HEK293T (cell line): ENCODE data around the gene CUL9.
"Not testable (repeated sequence)": the region's sequence is repeated elsewhere in the genome, so short reads cannot be mapped to it uniquely, and the experiment has no call there.

Experiments
- CTCF ChIA-PET: fragments of 350-600 bp; formaldehyde crosslinking; extraction: SDS; loops from one replicate; lab custom pipeline; 2021; ENCODE audit warnings: antibody characterized with exemption, inconsistent platforms; lab: Yijun Ruan, JAX
- POLR2A ChIA-PET: fragments of 350-600 bp; formaldehyde crosslinking; extraction: SDS; loops from one replicate; lab custom pipeline; 2020; ENCODE audit warnings: antibody characterized with exemption, inconsistent platforms; lab: Yijun Ruan, JAX
- DNase-seq: peaks from one replicate; pipeline ENCODE4 v3.0.0; 2012; ENCODE audit warnings: mixed read lengths; ENCODE audit errors: extremely low spot score
- ARNT ChIP-seq: fragments of 450-650 bp; IDR thresholded peaks from 2 replicates; pipeline ENCODE4 v1.6.1; 2017; ENCODE audit warnings: mild to moderate bottlenecking
- BHLHE40 ChIP-seq: fragments of 450-650 bp; IDR thresholded peaks from 2 replicates; pipeline ENCODE4 v1.6.1; 2016; ENCODE audit warnings: mild to moderate bottlenecking, moderate library complexity, borderline replicate concordance
- CTBP1 ChIP-seq: fragments of 450-650 bp; IDR thresholded peaks from 2 replicates; pipeline ENCODE4 v1.6.1; 2016; ENCODE audit warnings: borderline replicate concordance
- ELF4 ChIP-seq: fragments of 450-650 bp; IDR thresholded peaks from 2 replicates; pipeline ENCODE4 v1.6.1; 2017; ENCODE audit warnings: antibody characterized with exemption
- FOXA1 ChIP-seq: fragments of 450-650 bp; IDR thresholded peaks from 2 replicates; pipeline ENCODE4 v1.6.1; 2016; ENCODE audit warnings: mild to moderate bottlenecking
- FOXK2 ChIP-seq: fragments of 450-650 bp; IDR thresholded peaks from 2 replicates; pipeline ENCODE4 v1.6.1; 2016; ENCODE audit warnings: mild to moderate bottlenecking
- FOXM1 ChIP-seq: fragments of 450-650 bp; IDR thresholded peaks from 2 replicates; pipeline ENCODE4 v1.6.1; 2017; ENCODE audit warnings: mild to moderate bottlenecking, borderline replicate concordance
- HDGF ChIP-seq: fragments of 450-650 bp; IDR thresholded peaks from 2 replicates; pipeline ENCODE4 v1.6.1; 2017; ENCODE audit warnings: antibody characterized with exemption, borderline replicate concordance
- L3MBTL2 ChIP-seq: fragments of 450-650 bp; conservative IDR thresholded peaks from 2 replicates; pipeline ENCODE4 v1.6.1; 2016; ENCODE audit warnings: mild to moderate bottlenecking
- LEF1 ChIP-seq: fragments of 450-650 bp; IDR thresholded peaks from 2 replicates; pipeline ENCODE4 v1.6.1; 2017; ENCODE audit warnings: mild to moderate bottlenecking, borderline replicate concordance
- NFRKB ChIP-seq: fragments of 450-650 bp; IDR thresholded peaks from 2 replicates; pipeline ENCODE4 v1.6.1; 2016; ENCODE audit warnings: mild to moderate bottlenecking, moderate library complexity
- SP1 ChIP-seq: fragments of 450-650 bp; IDR thresholded peaks from 2 replicates; pipeline ENCODE4 v1.6.1; 2017
- SUZ12 ChIP-seq: fragments of 450-650 bp; IDR thresholded peaks from 2 replicates; pipeline ENCODE4 v1.6.1; 2016; ENCODE audit warnings: mild to moderate bottlenecking
- TARDBP ChIP-seq: fragments of 450-650 bp; IDR thresholded peaks from 2 replicates; pipeline ENCODE4 v1.6.1; 2016
- ZNF384 ChIP-seq: fragments of 450-650 bp; IDR thresholded peaks from 2 replicates; pipeline ENCODE4 v1.6.1; 2016
- TF ChIP-seq, protein P1 (sequence below): fragments of 450-650 bp; IDR thresholded peaks from 2 replicates; pipeline ENCODE4 v1.6.1; 2016

CUL9 gene

DNA sequence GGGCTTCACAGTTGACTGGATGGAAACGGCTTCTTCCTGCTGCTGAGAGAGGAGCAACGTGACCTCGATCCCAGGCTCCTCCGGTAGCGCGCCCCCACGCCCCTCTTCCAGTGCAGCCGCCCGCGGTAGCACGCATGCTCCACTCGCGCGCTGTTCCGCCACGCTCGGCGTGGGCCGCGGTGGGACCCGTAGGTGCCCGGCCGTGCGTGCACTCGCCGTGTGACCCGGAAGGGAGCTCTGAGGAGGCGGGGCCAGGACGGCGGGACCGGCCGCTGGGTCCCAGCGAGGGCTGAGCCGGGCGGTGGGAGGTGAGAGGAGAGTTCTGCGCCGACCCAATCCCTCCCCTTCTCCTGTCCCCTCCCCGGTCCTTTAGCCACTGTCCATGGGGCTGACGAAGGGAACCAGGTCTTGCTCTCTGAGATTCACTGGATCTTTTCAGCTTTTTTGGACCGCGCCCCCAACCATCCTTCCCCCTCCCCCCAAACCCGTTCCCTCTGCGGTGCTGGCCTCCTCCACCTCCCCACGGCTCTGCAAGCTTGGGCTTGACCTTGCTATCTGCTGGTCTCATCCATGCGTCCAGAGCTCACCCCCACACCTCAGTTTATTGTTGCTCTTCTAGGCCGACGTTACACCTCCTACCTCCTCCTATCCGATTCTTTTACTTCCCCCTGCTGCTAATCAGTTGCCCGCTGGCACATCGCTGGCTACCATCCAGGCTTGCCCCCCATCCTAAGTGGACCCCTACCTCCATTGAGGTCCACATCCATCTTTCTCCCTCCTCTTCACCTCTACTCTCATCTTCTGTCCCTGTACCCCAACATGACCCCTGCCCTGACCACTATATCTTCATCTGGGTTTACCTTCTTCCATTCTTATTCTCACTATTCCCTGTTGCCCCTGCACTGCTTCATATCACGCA is at the start of gene CUL9:
TSS of gene CUL9 (plus strand) at position 255 of the 919 bp plus-strand sequence. CDS start 2,115 bp downstream, outside the sequence.
- DNase-seq = peak; percentile 66
- TF ChIP-seq CTBP1 = no peak
- peak; percentile 53 for TF ChIP-seq ELF4
- TF ChIP-seq FOXK2 = no peak
- no peak for TF ChIP-seq LEF1
- 0 out of 2 replicates have a peak, but pooled peaks have one; percentile 45 for TF ChIP-seq L3MBTL2
- TF ChIP-seq NFRKB = no peak
- no peak for TF ChIP-seq ZNF384
- TF ChIP-seq FOXA1 = no peak
- no peak for TF ChIP-seq ARNT
- TF ChIP-seq TARDBP = peak; percentile 82
- TF ChIP-seq SUZ12 = no peak
- no peak for TF ChIP-seq BHLHE40
- TF ChIP-seq SP1 = no peak
- TF ChIP-seq, protein P1, sequence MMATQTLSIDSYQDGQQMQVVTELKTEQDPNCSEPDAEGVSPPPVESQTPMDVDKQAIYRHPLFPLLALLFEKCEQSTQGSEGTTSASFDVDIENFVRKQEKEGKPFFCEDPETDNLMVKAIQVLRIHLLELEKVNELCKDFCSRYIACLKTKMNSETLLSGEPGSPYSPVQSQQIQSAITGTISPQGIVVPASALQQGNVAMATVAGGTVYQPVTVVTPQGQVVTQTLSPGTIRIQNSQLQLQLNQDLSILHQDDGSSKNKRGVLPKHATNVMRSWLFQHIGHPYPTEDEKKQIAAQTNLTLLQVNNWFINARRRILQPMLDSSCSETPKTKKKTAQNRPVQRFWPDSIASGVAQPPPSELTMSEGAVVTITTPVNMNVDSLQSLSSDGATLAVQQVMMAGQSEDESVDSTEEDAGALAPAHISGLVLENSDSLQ = no peak
- TF ChIP-seq HDGF = no peak
- no peak for TF ChIP-seq FOXM1
- CTCF ChIA-PET = interaction anchor here (1.0 kb wide), 1 partner anchor 47 kb away, joined by 5 read pairs; the partner anchor contains the start of gene DNPH1
- POLR2A ChIA-PET = interaction anchor here (0.6 to 1.8 kb wide), 14 partner anchors 9 to 325 kb away, joined by 3 to 30 read pairs (median 5); partner anchors contain the start of genes CUL7, DNPH1 and SRF

DNA sequence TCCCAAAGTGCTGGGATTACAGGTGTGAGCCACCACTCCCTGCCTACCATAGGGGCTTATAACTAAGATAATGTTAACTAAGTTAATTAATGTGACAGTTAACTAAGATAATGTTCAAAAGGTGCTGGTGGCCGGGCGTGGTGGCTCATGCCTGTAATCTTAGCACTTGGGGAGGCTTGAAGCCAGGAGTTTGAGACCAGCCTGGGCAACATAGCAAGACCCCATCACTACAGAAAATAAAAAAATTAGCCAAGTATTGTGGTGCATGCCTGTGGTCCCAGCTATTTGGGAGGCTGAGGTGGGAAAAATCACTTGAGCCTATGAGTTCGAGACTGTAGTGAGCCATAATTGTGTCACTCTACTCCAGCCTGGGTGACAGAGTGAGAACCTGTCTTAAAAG is 43.7 kb upstream of the CUL9 start:
- CTCF ChIA-PET = no interaction called here
- POLR2A ChIA-PET = no interaction called here
- TF ChIP-seq SP1 (no peak), FOXA1 (no peak), ELF4 (no peak)
- DNase-seq = no peak

DNA sequence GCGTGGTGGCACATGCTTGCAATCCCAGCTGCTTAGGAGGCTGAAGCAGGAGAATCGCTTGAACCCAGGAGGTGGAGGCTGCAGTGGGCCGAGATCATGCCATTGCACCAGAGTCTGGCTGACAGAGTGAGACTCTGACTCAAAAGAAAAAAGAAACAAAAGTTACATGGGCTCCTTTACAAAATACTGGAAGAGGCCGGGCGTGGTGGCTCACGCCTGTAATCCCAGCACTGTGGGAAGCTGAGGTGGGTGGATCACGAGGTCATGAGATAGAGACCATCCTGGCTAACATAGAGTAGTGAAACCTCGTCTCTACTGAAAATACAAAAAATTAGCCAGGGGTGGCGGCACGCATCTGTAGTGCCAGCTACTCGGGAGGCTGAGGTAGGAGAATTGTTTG is 42.0 kb upstream of the CUL9 start:
- CTCF ChIA-PET, DNase-seq, POLR2A ChIA-PET: not testable (repeated sequence)

DNA sequence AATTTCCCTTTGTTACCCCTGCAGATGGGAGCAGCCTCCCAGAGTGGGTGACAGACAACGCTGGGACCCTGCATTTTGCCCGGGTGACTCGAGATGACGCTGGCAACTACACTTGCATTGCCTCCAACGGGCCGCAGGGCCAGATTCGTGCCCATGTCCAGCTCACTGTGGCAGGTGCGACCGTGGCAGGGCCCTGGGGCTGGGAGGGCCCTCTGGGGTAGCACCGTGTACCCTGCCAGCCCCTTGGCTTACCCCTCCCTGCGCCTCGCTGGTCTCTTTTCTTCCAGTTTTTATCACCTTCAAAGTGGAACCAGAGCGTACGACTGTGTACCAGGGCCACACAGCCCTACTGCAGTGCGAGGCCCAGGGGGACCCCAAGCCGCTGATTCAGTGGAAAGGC is 40.4 kb upstream of the CUL9 start:
- no peak for DNase-seq
- ChIA-PET CTCF (no interaction called here), POLR2A (interaction anchor here (1.8 kb wide), 1 partner anchor 88 kb away, joined by 4 read pairs; the partner anchor contains the start of gene CUL7)
- TF ChIP-seq ARNT (no peak), ZNF384 (no peak), TARDBP (no peak), FOXA1 (no peak), ELF4 (no peak), SUZ12 (no peak), HDGF (no peak), BHLHE40 (no peak)

DNA sequence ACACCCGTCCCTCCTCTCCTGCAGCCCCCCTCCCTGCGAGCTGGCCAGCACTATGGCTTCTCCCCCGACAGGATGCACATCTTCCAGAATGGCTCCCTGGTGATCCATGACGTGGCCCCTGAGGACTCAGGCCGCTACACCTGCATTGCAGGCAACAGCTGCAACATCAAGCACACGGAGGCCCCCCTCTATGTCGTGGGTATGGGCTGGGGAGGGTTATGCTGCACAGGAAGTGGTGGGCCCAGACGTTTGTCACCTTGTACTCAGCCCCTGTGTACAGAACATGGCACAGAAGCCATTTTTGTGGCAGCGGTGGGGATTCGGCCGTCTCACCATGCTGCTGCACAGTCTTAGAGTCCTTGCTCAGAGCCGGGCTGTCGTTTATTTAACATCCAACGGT is 39.9 kb upstream of the CUL9 start:
- CTCF ChIA-PET = interaction anchor here (0.8 kb wide), 1 partner anchor 71 kb away, joined by 3 read pairs; no protein-coding TSS in a partner anchor
- POLR2A ChIA-PET = interaction anchor here (1.8 kb wide), 1 partner anchor 88 kb away, joined by 4 read pairs; the partner anchor contains the start of gene CUL7
- DNase-seq = no peak
- no peak for TF ChIP-seq FOXK2
- TF ChIP-seq NFRKB = no peak
- TF ChIP-seq SP1 = no peak
- TF ChIP-seq FOXA1 = no peak
- no peak for TF ChIP-seq LEF1
- TF ChIP-seq FOXM1 = no peak
- no peak for TF ChIP-seq SUZ12
- TF ChIP-seq ELF4 = no peak

DNA sequence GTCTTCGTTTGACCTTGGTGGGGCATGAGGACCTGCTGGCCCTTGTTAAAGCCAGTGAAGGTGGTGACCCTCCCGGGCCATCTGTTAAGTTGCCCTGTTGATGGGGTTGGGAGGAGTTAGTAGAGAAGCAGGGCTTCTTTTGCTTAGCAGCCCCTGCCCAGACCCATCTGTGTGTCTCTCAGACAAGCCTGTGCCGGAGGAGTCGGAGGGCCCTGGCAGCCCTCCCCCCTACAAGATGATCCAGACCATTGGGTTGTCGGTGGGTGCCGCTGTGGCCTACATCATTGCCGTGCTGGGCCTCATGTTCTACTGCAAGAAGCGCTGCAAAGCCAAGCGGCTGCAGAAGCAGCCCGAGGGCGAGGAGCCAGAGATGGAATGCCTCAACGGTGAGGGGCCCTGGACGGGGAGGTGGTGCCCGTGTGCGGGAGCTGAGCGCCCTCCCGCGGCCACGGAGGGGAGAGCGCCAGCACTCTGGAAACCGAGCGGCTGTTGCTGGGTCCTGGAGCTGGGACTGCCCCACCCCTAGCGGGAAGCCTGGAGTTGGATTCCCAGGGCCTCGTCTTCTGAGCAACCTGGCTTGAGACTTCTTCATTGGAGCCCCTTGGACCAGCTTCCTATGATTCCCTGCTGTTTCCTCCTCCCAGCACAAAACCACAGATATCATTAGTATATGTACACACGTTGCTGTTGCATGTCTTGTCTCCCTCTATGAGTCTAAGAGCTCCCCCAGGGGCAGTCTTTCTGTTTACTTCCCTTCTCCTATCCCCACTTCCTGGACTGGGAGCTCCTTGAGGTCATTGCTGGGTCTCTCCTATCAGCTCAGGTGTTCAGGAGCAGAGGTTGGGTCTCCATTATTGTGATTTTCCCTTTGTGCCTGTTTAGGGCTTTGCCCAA is 38.5 kb upstream of the CUL9 start:
- CTCF ChIA-PET = interaction anchor here (0.6 to 1.5 kb wide), 20 partner anchors 12 to 242 kb away, joined by 3 to 7 read pairs (median 4); partner anchors contain the start of genes KLHDC3, MEA1, PPP2R5D and PTK7
- POLR2A ChIA-PET = interaction anchor here (0.6 to 1.8 kb wide), 13 partner anchors 20 to 164 kb away, joined by 3 to 8 read pairs (median 4); partner anchors contain the start of genes CUL7, CUL9, KLC4 and KLHDC3
- peak; percentile 96 for DNase-seq
- 0 out of 2 replicates have a peak, but pooled peaks have one; percentile 11 for TF ChIP-seq ELF4
- peak; percentile 31; the same call in 1 of the 2 replicates for TF ChIP-seq ZNF384
- TF ChIP-seq NFRKB = no peak

DNA sequence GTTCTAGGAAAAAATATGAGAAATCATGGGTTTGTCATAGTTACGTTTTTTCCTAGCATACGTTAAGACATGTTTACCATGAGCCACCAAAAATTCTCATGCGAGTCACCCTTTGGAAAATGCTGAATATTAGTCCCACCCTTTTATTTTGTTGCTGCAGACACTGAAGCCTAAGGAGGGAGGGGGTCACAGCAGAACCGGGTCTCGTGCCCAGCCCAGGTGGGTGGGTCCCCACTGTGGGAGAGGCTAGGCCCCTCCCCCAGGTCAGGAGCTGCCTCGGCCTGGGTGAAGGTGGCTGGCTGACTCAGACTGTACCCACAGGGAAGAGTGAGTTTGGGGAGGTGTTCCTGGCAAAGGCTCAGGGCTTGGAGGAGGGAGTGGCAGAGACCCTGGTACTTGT is 37.1 kb upstream of the CUL9 start:
- CTCF ChIA-PET = interaction anchor here (0.9 kb wide), 1 partner anchor 68 kb away, joined by 6 read pairs; no protein-coding TSS in a partner anchor
- no peak for TF ChIP-seq LEF1
- TF ChIP-seq, protein P1 = no peak
- TF ChIP-seq ARNT = no peak
- TF ChIP-seq ELF4 = no peak
- no peak for TF ChIP-seq FOXK2
- TF ChIP-seq HDGF = no peak
- no peak for TF ChIP-seq FOXM1
- no peak for TF ChIP-seq TARDBP
- no peak for TF ChIP-seq FOXA1
- no peak for TF ChIP-seq BHLHE40
- no peak for TF ChIP-seq NFRKB
- TF ChIP-seq L3MBTL2 = no peak
- no peak for TF ChIP-seq SUZ12
- TF ChIP-seq SP1 = no peak
- no peak for TF ChIP-seq CTBP1
- no peak for TF ChIP-seq ZNF384
- POLR2A ChIA-PET = interaction anchor here (0.6 kb wide), 1 partner anchor 74 kb away, joined by 3 read pairs; no protein-coding TSS in a partner anchor
- no peak for DNase-seq
